ENCODE results near the gene IGHMBP2.

The IGHMBP2 gene

GRCh38 chr11:68987211-68987610 lies 83.5 kb downstream of the IGHMBP2 start:
- POLR2A ChIA-PET: no interaction called here
- DNase-seq (ENCODE audit: extremely low spot score): no peak
- CTCF ChIA-PET: no interaction called here

DNA sequence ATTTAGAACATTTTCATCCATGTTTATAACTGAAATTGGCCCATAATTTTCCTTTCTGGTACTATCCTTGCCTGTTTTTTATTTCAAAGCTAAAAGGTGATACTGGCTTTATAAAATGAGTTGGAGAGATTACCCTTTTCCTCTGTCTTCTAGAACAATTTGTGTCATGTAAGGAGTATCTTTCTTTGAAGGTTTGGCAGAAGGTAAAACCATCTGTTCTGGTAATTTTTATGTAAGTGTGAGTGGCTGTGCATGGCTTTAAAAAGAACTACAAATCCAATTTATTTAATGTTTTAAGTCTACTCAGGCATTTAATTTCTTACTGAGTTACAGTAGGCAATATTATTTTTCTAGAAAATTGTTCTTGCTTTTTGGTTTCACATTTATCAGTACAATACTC lies 84.8 kb downstream of the IGHMBP2 start:
- no peak for TF ChIP-seq CTCF (IDR thresholded peaks at IDR 0.05; ENCODE audit: control extremely low read depth, extremely low read depth, low read depth, missing control alignments)
- POLR2A ChIA-PET: no interaction called here
- DNase-seq (ENCODE audit: extremely low spot score): no peak
- CTCF ChIA-PET: interaction anchor here (1.2 to 1.6 kb wide), 2 partner anchors 9 kb away, joined by 3 to 9 read pairs; no protein-coding TSS in a partner anchor

More at GRCh38 chr11:68987211-68987610, 83.5 kb downstream of the IGHMBP2 start:
- TF ChIP-seq CTCF (IDR thresholded peaks at IDR 0.05; ENCODE audit: control extremely low read depth, extremely low read depth, low read depth, missing control alignments): no peak

All from GM10248 (cell line).